ENCODE data around the gene ANKUB1. TPM values are rescaled to one million over a fixed set of nuclear protein-coding genes. Genes with fewer than 3 reads are reported as not detected.
A peak's percentile ranks its signal among the peaks of the same experiment; 100 is the strongest.

The ANKUB1 gene
- total RNA-seq, 1 experiment from 2014 or later = not detected

DNA sequence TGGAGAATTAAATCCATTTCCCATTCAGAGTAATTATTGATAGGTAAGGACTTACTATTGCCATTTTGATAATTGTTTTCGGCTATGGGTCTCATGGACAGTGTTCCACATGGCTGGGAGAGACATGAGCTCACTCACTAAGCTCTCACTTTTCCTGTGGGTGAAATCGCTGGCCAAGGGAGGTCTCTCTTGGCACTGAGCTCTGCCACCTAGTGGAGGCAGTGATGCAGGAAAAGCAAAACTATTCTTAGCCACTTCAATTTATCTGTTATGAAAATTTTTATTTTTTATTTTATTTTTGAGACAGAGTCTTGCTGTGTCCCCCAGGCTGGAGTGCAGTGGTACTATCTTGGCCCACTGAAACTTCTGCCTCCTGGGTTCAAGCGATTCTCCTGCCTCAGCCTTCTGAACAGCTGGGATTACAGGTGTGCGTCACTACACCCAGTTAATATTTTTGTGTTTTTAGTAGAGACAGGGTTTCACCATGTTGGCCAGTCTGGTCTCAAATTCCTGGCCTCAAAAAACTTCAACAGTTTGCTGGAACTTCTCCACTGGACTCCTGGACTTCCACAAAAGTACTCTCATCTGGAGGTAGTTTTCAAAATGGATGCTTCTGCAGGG, 16.0 kb upstream of the ANKUB1 start:
- Mint-ChIP-seq H3K9me3 (no peaks in the 10 kb centered on the region), H3K4me3 (no peak overlapping the region)
- POLR2A ChIA-PET = no interaction called here

DNA sequence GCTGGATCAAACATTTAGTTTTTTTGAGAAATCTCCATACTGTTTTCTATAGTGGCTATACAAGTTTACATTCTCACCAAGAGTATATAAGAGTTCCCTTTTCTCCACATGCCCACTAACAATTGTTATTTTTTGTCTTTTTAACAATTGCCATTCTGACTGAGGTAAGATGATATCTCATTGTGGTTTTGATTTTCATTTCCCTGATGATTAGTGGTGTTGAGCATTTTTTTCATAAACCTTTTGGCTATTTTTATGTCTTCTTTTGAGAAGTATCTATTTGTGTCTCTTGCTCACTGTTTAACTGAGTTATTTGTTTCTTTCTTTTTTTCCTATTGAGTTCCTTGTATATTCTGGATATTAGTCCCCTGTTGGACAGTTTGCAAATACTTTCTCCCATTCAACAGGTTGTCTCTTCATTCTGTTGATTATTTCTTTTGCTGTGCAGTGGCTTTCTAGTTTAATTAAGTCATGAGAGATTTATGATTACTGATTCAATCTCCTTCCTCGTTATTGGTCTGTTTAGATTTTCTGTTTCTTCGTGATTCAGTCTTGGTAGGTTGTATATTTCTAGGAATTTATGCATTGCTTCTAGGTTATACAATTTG, 13.9 kb upstream of the ANKUB1 start:
- ATAC-seq (no peak), DNase-seq (ENCODE audit: low spot score) (no peak)
- ChIA-PET CTCF (no interaction called here), POLR2A (no interaction called here)
- Mint-ChIP-seq H3K27ac (no peak overlapping the region), H3K36me3 (no peaks in the 10 kb centered on the region), H3K4me3 (no peak overlapping the region), H3K27me3 (ENCODE audit: low read depth) (peaks cover 4% of the 10 kb centered on the region; the same call in 1 of the 2 replicates), H3K9me3 (no peaks in the 10 kb centered on the region), H3K4me1 (no peaks in the 10 kb centered on the region)
- TF ChIP-seq, protein P1, sequence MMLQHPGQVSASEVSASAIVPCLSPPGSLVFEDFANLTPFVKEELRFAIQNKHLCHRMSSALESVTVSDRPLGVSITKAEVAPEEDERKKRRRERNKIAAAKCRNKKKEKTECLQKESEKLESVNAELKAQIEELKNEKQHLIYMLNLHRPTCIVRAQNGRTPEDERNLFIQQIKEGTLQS (CRISPR knock-in tag; conservative IDR thresholded peaks at IDR 0.05) = no peak
- no peak for TF ChIP-seq ATF1 (CRISPR knock-in tag; IDR thresholded peaks at IDR 0.05)
- no peak for TF ChIP-seq EMX1 (CRISPR knock-in tag; IDR thresholded peaks at IDR 0.05)
- no peak for TF ChIP-seq ZNF671 (CRISPR knock-in tag; IDR thresholded peaks at IDR 0.05)
- TF ChIP-seq IRF2 (CRISPR knock-in tag; IDR thresholded peaks at IDR 0.05; ENCODE audit: borderline replicate concordance, low read depth) = no peak
- TF ChIP-seq TEAD4 (CRISPR knock-in tag; IDR thresholded peaks at IDR 0.05) = no peak

More for the DNA sequence above, 16.0 kb upstream of the ANKUB1 start:
- CTCF ChIA-PET = interaction anchor here (0.5 to 2.8 kb wide), 75 partner anchors 8 to 853 kb away, joined by 3 to 80 read pairs (median 5); partner anchors contain the start of genes ANKUB1, COMMD2, PFN2 and WWTR1
- peak; percentile 6; the same call in 1 of the 2 replicates for ATAC-seq
- peak; percentile 57 for DNase-seq (ENCODE audit: low spot score)
- peaks cover 4% of the 10 kb centered on the region; the same call in 1 of the 2 replicates for H3K27me3 Mint-ChIP-seq (ENCODE audit: low read depth)
- no peaks in the 10 kb centered on the region for H3K36me3 Mint-ChIP-seq
- peaks cover 7% of the 10 kb centered on the region for H3K4me1 Mint-ChIP-seq
- TF ChIP-seq, protein P2, sequence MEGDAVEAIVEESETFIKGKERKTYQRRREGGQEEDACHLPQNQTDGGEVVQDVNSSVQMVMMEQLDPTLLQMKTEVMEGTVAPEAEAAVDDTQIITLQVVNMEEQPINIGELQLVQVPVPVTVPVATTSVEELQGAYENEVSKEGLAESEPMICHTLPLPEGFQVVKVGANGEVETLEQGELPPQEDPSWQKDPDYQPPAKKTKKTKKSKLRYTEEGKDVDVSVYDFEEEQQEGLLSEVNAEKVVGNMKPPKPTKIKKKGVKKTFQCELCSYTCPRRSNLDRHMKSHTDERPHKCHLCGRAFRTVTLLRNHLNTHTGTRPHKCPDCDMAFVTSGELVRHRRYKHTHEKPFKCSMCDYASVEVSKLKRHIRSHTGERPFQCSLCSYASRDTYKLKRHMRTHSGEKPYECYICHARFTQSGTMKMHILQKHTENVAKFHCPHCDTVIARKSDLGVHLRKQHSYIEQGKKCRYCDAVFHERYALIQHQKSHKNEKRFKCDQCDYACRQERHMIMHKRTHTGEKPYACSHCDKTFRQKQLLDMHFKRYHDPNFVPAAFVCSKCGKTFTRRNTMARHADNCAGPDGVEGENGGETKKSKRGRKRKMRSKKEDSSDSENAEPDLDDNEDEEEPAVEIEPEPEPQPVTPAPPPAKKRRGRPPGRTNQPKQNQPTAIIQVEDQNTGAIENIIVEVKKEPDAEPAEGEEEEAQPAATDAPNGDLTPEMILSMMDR (IDR thresholded peaks at IDR 0.05) = peak; percentile 56; the same call in 1 of the 2 replicates
- no peak for TF ChIP-seq NR2C2 (CRISPR knock-in tag; IDR thresholded peaks at IDR 0.05)
- no peak overlapping the region for H3K27ac Mint-ChIP-seq

DNA sequence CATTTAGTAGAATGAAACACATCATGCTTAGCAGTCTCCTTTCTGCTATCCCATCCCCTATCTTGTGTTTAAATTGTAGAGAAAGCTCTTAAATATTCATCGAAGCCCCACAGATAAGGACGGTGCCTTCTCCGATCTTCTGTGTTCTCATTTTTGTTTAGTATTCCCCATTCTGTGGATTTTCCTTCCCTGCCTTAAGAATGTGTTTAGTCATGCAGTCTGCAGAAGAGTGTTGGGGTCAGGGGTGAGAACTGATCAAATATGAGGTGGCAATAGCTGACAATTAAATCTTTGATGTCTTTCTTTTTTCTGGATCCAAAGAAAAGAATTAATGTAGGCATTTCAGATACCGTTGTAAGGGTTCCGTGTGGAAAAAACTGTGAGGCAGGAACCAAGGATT, 9.3 kb upstream of the ANKUB1 start:
- H3K4me1 Mint-ChIP-seq = no peaks in the 10 kb centered on the region
- no peak overlapping the region for H3K4me3 Mint-ChIP-seq
- DNase-seq (ENCODE audit: low spot score) (no peak), ATAC-seq (no peak)
- TF ChIP-seq, protein P1 (CRISPR knock-in tag; conservative IDR thresholded peaks at IDR 0.05) = no peak
- no peak for TF ChIP-seq ZNF121 (CRISPR knock-in tag; IDR thresholded peaks at IDR 0.05)
- TF ChIP-seq, protein P3, sequence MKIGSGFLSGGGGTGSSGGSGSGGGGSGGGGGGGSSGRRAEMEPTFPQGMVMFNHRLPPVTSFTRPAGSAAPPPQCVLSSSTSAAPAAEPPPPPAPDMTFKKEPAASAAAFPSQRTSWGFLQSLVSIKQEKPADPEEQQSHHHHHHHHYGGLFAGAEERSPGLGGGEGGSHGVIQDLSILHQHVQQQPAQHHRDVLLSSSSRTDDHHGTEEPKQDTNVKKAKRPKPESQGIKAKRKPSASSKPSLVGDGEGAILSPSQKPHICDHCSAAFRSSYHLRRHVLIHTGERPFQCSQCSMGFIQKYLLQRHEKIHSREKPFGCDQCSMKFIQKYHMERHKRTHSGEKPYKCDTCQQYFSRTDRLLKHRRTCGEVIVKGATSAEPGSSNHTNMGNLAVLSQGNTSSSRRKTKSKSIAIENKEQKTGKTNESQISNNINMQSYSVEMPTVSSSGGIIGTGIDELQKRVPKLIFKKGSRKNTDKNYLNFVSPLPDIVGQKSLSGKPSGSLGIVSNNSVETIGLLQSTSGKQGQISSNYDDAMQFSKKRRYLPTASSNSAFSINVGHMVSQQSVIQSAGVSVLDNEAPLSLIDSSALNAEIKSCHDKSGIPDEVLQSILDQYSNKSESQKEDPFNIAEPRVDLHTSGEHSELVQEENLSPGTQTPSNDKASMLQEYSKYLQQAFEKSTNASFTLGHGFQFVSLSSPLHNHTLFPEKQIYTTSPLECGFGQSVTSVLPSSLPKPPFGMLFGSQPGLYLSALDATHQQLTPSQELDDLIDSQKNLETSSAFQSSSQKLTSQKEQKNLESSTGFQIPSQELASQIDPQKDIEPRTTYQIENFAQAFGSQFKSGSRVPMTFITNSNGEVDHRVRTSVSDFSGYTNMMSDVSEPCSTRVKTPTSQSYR (CRISPR knock-in tag; IDR thresholded peaks at IDR 0.05) = no peak
- TF ChIP-seq, protein P4, sequence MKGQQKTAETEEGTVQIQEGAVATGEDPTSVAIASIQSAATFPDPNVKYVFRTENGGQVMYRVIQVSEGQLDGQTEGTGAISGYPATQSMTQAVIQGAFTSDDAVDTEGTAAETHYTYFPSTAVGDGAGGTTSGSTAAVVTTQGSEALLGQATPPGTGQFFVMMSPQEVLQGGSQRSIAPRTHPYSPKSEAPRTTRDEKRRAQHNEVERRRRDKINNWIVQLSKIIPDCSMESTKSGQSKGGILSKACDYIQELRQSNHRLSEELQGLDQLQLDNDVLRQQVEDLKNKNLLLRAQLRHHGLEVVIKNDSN (CRISPR knock-in tag; IDR thresholded peaks at IDR 0.05) = no peak
- no peak for TF ChIP-seq FOXP1 (CRISPR knock-in tag; IDR thresholded peaks at IDR 0.05; ENCODE audit: borderline replicate concordance)
- TF ChIP-seq, protein P5, sequence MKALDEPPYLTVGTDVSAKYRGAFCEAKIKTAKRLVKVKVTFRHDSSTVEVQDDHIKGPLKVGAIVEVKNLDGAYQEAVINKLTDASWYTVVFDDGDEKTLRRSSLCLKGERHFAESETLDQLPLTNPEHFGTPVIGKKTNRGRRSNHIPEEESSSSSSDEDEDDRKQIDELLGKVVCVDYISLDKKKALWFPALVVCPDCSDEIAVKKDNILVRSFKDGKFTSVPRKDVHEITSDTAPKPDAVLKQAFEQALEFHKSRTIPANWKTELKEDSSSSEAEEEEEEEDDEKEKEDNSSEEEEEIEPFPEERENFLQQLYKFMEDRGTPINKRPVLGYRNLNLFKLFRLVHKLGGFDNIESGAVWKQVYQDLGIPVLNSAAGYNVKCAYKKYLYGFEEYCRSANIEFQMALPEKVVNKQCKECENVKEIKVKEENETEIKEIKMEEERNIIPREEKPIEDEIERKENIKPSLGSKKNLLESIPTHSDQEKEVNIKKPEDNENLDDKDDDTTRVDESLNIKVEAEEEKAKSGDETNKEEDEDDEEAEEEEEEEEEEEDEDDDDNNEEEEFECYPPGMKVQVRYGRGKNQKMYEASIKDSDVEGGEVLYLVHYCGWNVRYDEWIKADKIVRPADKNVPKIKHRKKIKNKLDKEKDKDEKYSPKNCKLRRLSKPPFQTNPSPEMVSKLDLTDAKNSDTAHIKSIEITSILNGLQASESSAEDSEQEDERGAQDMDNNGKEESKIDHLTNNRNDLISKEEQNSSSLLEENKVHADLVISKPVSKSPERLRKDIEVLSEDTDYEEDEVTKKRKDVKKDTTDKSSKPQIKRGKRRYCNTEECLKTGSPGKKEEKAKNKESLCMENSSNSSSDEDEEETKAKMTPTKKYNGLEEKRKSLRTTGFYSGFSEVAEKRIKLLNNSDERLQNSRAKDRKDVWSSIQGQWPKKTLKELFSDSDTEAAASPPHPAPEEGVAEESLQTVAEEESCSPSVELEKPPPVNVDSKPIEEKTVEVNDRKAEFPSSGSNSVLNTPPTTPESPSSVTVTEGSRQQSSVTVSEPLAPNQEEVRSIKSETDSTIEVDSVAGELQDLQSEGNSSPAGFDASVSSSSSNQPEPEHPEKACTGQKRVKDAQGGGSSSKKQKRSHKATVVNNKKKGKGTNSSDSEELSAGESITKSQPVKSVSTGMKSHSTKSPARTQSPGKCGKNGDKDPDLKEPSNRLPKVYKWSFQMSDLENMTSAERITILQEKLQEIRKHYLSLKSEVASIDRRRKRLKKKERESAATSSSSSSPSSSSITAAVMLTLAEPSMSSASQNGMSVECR (CRISPR knock-in tag; IDR thresholded peaks at IDR 0.05; ENCODE audit: borderline replicate concordance) = no peak
- POLR2A ChIA-PET = no interaction called here
- no peaks in the 10 kb centered on the region for H3K36me3 Mint-ChIP-seq
- H3K27ac Mint-ChIP-seq = no peak overlapping the region
- CTCF ChIA-PET = interaction anchor here (0.9 to 1.9 kb wide), 2 partner anchors 30 to 36 kb away, joined by 3 to 13 read pairs; no protein-coding TSS in a partner anchor
- H3K27me3 Mint-ChIP-seq (ENCODE audit: low read depth) = peaks cover 7% of the 10 kb centered on the region; the same call in 1 of the 2 replicates
- H3K9me3 Mint-ChIP-seq = peaks cover 12% of the 10 kb centered on the region; the same call in 1 of the 2 replicates

Data from WTC11 (cell line).